Measurements from ENCODE around the gene MAP2. TPM values are rescaled to one million over a fixed set of nuclear protein-coding genes. Genes with fewer than 3 reads are reported as not detected.

MAP2 gene
- total RNA-seq, 1 experiment from 2014 or later: 40.2 TPM

- CTCF ChIA-PET: no interaction called here
- intact Hi-C loops (cut with micrococcal nuclease): no loop called here
- POLR2A ChIA-PET: no interaction called here
- Mint-ChIP-seq H3K27ac (ENCODE audit: low read depth, unreplicated experiment) (no peak overlapping the region), H3K27me3 (ENCODE audit: insufficient read depth, unreplicated experiment) (no peaks in the 10 kb centered on the region), H3K9me3 (ENCODE audit: unreplicated experiment) (no peaks in the 10 kb centered on the region), H3K36me3 (ENCODE audit: insufficient read depth, unreplicated experiment) (peaks cover 6% of the 10 kb centered on the region), H3K4me1 (ENCODE audit: insufficient read depth, unreplicated experiment) (no peaks in the 10 kb centered on the region), H3K4me3 (ENCODE audit: unreplicated experiment) (no peak overlapping the region)
- no peak for TF ChIP-seq CTCF (IDR thresholded peaks at IDR 0.05; ENCODE audit: unreplicated experiment)
- DNase-seq (ENCODE audit: unreplicated experiment): peak; percentile 30
- BruUV-seq (replicated peaks): no TSS peak
These were observed 224.9 kb downstream of the MAP2 start for GRCh38 chr2:209648714-209649113.

GRCh38 chr2:209653134-209653533, 229.3 kb downstream of the MAP2 start:
- Mint-ChIP-seq H3K36me3 (ENCODE audit: insufficient read depth, unreplicated experiment) (peaks cover 6% of the 10 kb centered on the region), H3K4me1 (ENCODE audit: insufficient read depth, unreplicated experiment) (no peaks in the 10 kb centered on the region), H3K27ac (ENCODE audit: low read depth, unreplicated experiment) (no peak overlapping the region), H3K4me3 (ENCODE audit: unreplicated experiment) (no peak overlapping the region), H3K27me3 (ENCODE audit: insufficient read depth, unreplicated experiment) (no peaks in the 10 kb centered on the region), H3K9me3 (ENCODE audit: unreplicated experiment) (no peaks in the 10 kb centered on the region)
- CTCF ChIA-PET: interaction anchor here (0.6 kb wide), 1 partner anchor 13 kb away, joined by 4 read pairs; no protein-coding TSS in a partner anchor
- POLR2A ChIA-PET: no interaction called here
- BruUV-seq (replicated peaks): no TSS peak
- DNase-seq (ENCODE audit: unreplicated experiment): no peak
- no peak for TF ChIP-seq CTCF (IDR thresholded peaks at IDR 0.05; ENCODE audit: unreplicated experiment)
- intact Hi-C loops (cut with micrococcal nuclease): no loop called here

GRCh38 chr2:209661286-209661894, 237.5 kb downstream of the MAP2 start:
- no peak for DNase-seq (ENCODE audit: unreplicated experiment)
- H3K4me1 Mint-ChIP-seq (ENCODE audit: insufficient read depth, unreplicated experiment): peaks cover 10% of the 10 kb centered on the region
- H3K4me3 Mint-ChIP-seq (ENCODE audit: unreplicated experiment): no peak overlapping the region
- H3K36me3 Mint-ChIP-seq (ENCODE audit: insufficient read depth, unreplicated experiment): peaks cover 4% of the 10 kb centered on the region
- no TSS peak for BruUV-seq (replicated peaks)
- ChIA-PET POLR2A (no interaction called here), CTCF (interaction anchor here (0.7 kb wide), 2 partner anchors 263 to 300 kb away, joined by 3 to 5 read pairs; no protein-coding TSS in a partner anchor)
- no peaks in the 10 kb centered on the region for H3K9me3 Mint-ChIP-seq (ENCODE audit: unreplicated experiment)
- no peak overlapping the region for H3K27ac Mint-ChIP-seq (ENCODE audit: low read depth, unreplicated experiment)
- H3K27me3 Mint-ChIP-seq (ENCODE audit: insufficient read depth, unreplicated experiment): no peaks in the 10 kb centered on the region
- intact Hi-C loops (cut with micrococcal nuclease): no loop called here
- no peak for TF ChIP-seq CTCF (IDR thresholded peaks at IDR 0.05; ENCODE audit: unreplicated experiment)

- ChIA-PET POLR2A (no interaction called here), CTCF (no interaction called here)
- Mint-ChIP-seq H3K27me3 (ENCODE audit: insufficient read depth, unreplicated experiment) (no peaks in the 10 kb centered on the region), H3K4me3 (ENCODE audit: unreplicated experiment) (no peak overlapping the region), H3K27ac (ENCODE audit: low read depth, unreplicated experiment) (no peak overlapping the region), H3K36me3 (ENCODE audit: insufficient read depth, unreplicated experiment) (peaks cover 4% of the 10 kb centered on the region), H3K9me3 (ENCODE audit: unreplicated experiment) (no peaks in the 10 kb centered on the region), H3K4me1 (ENCODE audit: insufficient read depth, unreplicated experiment) (peaks cover 10% of the 10 kb centered on the region)
- intact Hi-C loops (cut with micrococcal nuclease): no loop called here
- no peak for TF ChIP-seq CTCF (IDR thresholded peaks at IDR 0.05; ENCODE audit: unreplicated experiment)
- DNase-seq (ENCODE audit: unreplicated experiment): no peak
- BruUV-seq (replicated peaks): no TSS peak
These were observed 238.2 kb downstream of the MAP2 start for GRCh38 chr2:209662021-209662420.
